IMR-90 (cell line): ENCODE data around the gene FNDC3B.

Experiments
- BHLHE40 ChIP-seq: fragments of 150-350 bp; IDR thresholded peaks from 2 replicates; pipeline ENCODE4 v1.6.1; 2016; ENCODE audit warnings: mild to moderate bottlenecking, low read depth, low read length
- CEBPB ChIP-seq: IDR thresholded peaks from 2 replicates; pipeline ENCODE4 v1.6.1; 2012; ENCODE audit warnings: low read depth, low read length, improper control_type of control experiment
- MAFK ChIP-seq: IDR thresholded peaks from 2 replicates; pipeline ENCODE4 v1.6.1; 2012; ENCODE audit warnings: low read depth, low read length, improper control_type of control experiment
- MXI1 ChIP-seq: IDR thresholded peaks from 2 replicates; pipeline ENCODE4 v1.6.1; 2012; ENCODE audit warnings: low read depth, mild to moderate bottlenecking, low read length, moderate library complexity, borderline replicate concordance
- NFE2L2 ChIP-seq: fragments of 150-350 bp; IDR thresholded peaks from 2 replicates; pipeline ENCODE4 v1.6.1; 2016; ENCODE audit warnings: low read depth, mild to moderate bottlenecking, low read length
- POLR2A ChIP-seq: IDR thresholded peaks from 2 replicates; pipeline ENCODE4 v1.6.1; 2012; ENCODE audit warnings: mild to moderate bottlenecking, low read depth, low read length
- RAD21 ChIP-seq: IDR thresholded peaks from 2 replicates; pipeline ENCODE4 v1.6.1; 2012; ENCODE audit warnings: low read length, improper control_type of control experiment
- RCOR1 ChIP-seq: IDR thresholded peaks from 2 replicates; pipeline ENCODE4 v1.6.1; 2012; ENCODE audit warnings: mild to moderate bottlenecking, low read length, improper control_type of control experiment; ENCODE audit not compliant: insufficient replicate concordance
- RFX5 ChIP-seq: IDR thresholded peaks from 2 replicates; pipeline ENCODE4 v1.8.0; 2012; ENCODE audit warnings: low read depth, mild to moderate bottlenecking, low read length, moderate library complexity
- SMC3 ChIP-seq: fragments of 150-350 bp; IDR thresholded peaks from 2 replicates; pipeline ENCODE4 v1.6.1; 2016; ENCODE audit warnings: low read depth, mild to moderate bottlenecking, antibody characterized with exemption, low read length, moderate library complexity
- TF ChIP-seq, protein P1 (sequence below): conservative IDR thresholded peaks from 2 replicates; pipeline ENCODE4 v1.5.1; 2012; ENCODE audit warnings: mild to moderate bottlenecking, low read depth, low read length, improper control_type of control experiment
- TF ChIP-seq, protein P2 (sequence below): fragments of 150-350 bp; IDR thresholded peaks from 2 replicates; pipeline ENCODE4 v1.6.1; 2017; ENCODE audit warnings: mild to moderate bottlenecking, antibody characterized with exemption, low read length, low read depth
- TF ChIP-seq, protein P3 (sequence below): fragments of 150-350 bp; IDR thresholded peaks from 2 replicates; pipeline ENCODE4 v1.6.1; 2016; ENCODE audit warnings: low read depth, mild to moderate bottlenecking, low read length, moderate library complexity, borderline replicate concordance

DNA sequence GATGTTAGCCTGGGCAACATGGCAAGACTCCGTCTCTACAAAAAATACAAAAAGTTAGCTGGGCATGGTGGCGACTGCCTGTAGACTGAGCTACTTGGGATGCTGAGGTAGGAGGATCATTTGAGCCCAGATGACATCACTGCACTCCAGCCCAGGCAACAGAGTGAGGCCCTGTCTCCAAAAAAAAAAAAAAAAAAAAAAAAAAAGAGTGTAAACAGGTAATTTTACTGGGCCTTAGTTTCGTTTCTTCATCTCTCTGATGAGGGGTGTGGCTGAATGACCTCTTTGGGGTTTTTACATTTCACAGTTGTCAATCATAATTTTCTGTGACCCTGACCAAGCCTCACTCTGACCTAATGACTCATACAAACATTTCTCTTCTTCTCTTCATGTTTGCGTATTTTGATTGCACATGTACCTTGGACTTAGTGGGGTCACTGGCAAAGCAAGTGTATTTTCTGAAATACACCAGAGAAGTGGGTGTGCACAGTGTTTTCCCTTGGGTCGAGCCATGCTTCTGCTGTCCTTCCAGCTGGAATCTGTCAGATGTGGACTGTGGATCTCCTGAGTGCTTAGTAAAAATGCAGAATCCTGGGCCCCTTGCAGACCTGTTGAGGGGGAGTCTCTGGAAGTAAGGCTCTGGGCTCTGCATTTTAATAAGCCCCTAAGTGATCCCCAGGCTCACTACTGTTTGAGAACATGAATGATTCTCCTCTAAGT, 140.5 kb downstream of the FNDC3B start:
- TF ChIP-seq, protein P1, sequence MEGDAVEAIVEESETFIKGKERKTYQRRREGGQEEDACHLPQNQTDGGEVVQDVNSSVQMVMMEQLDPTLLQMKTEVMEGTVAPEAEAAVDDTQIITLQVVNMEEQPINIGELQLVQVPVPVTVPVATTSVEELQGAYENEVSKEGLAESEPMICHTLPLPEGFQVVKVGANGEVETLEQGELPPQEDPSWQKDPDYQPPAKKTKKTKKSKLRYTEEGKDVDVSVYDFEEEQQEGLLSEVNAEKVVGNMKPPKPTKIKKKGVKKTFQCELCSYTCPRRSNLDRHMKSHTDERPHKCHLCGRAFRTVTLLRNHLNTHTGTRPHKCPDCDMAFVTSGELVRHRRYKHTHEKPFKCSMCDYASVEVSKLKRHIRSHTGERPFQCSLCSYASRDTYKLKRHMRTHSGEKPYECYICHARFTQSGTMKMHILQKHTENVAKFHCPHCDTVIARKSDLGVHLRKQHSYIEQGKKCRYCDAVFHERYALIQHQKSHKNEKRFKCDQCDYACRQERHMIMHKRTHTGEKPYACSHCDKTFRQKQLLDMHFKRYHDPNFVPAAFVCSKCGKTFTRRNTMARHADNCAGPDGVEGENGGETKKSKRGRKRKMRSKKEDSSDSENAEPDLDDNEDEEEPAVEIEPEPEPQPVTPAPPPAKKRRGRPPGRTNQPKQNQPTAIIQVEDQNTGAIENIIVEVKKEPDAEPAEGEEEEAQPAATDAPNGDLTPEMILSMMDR, result no peak
- TF ChIP-seq BHLHE40, result no peak
- no peak for TF ChIP-seq POLR2A
- no peak for TF ChIP-seq RCOR1
- TF ChIP-seq RAD21, result no peak
- no peak for TF ChIP-seq MAFK
- no peak for TF ChIP-seq MXI1
- TF ChIP-seq, protein P2, sequence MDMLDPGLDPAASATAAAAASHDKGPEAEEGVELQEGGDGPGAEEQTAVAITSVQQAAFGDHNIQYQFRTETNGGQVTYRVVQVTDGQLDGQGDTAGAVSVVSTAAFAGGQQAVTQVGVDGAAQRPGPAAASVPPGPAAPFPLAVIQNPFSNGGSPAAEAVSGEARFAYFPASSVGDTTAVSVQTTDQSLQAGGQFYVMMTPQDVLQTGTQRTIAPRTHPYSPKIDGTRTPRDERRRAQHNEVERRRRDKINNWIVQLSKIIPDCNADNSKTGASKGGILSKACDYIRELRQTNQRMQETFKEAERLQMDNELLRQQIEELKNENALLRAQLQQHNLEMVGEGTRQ, result no peak
- TF ChIP-seq, protein P3, sequence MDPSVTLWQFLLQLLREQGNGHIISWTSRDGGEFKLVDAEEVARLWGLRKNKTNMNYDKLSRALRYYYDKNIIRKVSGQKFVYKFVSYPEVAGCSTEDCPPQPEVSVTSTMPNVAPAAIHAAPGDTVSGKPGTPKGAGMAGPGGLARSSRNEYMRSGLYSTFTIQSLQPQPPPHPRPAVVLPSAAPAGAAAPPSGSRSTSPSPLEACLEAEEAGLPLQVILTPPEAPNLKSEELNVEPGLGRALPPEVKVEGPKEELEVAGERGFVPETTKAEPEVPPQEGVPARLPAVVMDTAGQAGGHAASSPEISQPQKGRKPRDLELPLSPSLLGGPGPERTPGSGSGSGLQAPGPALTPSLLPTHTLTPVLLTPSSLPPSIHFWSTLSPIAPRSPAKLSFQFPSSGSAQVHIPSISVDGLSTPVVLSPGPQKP, result no peak
- TF ChIP-seq NFE2L2, result no peak
- no peak for TF ChIP-seq SMC3
- no peak for TF ChIP-seq RFX5
- no peak for TF ChIP-seq CEBPB
